DND-41 (cell line): Measurements from ENCODE around the gene TCF4.

Experiments
- EZH2 ChIP-seq: IDR thresholded peaks from 3 replicates; pipeline ENCODE4 v1.6.1; 2012; ENCODE audit warnings: borderline replicate concordance, low read depth, mild to moderate bottlenecking, moderate library complexity, low read length, inconsistent platforms; ENCODE audit not compliant: severe bottlenecking
- TF ChIP-seq, protein P1 (sequence below): IDR thresholded peaks from 2 replicates; pipeline ENCODE4 v1.5.1; 2012; ENCODE audit warnings: borderline replicate concordance, low read length, moderate library complexity, mild to moderate bottlenecking; ENCODE audit not compliant: poor library complexity, severe bottlenecking; ENCODE audit errors: extremely low read depth

GRCh38 chr18:55501982-55502710 is 85.8 kb downstream of the TCF4 start:
- TF ChIP-seq, protein P1, sequence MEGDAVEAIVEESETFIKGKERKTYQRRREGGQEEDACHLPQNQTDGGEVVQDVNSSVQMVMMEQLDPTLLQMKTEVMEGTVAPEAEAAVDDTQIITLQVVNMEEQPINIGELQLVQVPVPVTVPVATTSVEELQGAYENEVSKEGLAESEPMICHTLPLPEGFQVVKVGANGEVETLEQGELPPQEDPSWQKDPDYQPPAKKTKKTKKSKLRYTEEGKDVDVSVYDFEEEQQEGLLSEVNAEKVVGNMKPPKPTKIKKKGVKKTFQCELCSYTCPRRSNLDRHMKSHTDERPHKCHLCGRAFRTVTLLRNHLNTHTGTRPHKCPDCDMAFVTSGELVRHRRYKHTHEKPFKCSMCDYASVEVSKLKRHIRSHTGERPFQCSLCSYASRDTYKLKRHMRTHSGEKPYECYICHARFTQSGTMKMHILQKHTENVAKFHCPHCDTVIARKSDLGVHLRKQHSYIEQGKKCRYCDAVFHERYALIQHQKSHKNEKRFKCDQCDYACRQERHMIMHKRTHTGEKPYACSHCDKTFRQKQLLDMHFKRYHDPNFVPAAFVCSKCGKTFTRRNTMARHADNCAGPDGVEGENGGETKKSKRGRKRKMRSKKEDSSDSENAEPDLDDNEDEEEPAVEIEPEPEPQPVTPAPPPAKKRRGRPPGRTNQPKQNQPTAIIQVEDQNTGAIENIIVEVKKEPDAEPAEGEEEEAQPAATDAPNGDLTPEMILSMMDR, result no peak
- no peak for TF ChIP-seq EZH2
